Fibroblast of the aortic adventitia (primary cell): ENCODE data around the gene SOCS1. TPM values are rescaled to one million over a fixed set of nuclear protein-coding genes. Genes with fewer than 3 reads are reported as not detected.

Experiments used
- DNase-seq: peaks from one replicate; pipeline ENCODE4 v3.0.0-alpha.2; 2010; ENCODE audit warnings: low read depth
- H3K4me3 ChIP-seq: 2 replicates; pipeline ENCODE4 v1.5.1; 2011; ENCODE audit warnings: low read depth, mild to moderate bottlenecking, control low read depth, low read length, moderate library complexity
- CTCF ChIP-seq: IDR thresholded peaks from 2 replicates; pipeline ENCODE4 v1.5.1; 2011; ENCODE audit warnings: mild to moderate bottlenecking, low read length, control low read depth, inconsistent platforms; ENCODE audit not compliant: insufficient read depth
- total RNA-seq: library from RNA; depleted of rRNA; stranded (reverse); fragments of >200 nt; gene quantifications from 2 replicates; pipeline ENCODE4 v1.2.3, GENCODE V29; 2012; ENCODE audit warnings: low replicate concordance

The SOCS1 gene
- total RNA-seq, 1 donor: 5.6 TPM

GRCh38 chr16:11249233-11250061 lies 6.6 kb downstream of the SOCS1 start:
- no peak for TF ChIP-seq CTCF
- no peak overlapping the region for H3K4me3 ChIP-seq
- DNase-seq: no peak

DNA sequence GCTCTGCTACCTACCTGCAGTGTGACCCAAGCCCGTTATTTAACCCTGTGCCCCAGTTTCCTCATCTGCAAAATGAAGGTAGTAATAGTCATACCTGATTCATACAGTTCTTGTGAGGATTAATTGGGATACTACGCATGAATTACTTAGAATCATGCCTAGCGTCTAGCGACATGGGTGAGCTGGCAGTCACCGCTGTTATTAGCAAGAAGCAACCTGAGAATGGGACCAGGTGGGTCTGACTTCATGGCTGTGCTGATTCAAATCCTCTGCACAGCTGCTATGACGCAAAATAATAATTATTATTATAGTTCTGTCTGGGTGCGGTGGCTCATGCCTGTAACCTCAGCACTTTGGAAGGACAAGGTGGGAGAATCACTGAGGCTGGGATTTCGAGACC lies 7.9 kb downstream of the SOCS1 start:
- no peak for DNase-seq
- H3K4me3 ChIP-seq: no peak overlapping the region
- no peak for TF ChIP-seq CTCF

DNA sequence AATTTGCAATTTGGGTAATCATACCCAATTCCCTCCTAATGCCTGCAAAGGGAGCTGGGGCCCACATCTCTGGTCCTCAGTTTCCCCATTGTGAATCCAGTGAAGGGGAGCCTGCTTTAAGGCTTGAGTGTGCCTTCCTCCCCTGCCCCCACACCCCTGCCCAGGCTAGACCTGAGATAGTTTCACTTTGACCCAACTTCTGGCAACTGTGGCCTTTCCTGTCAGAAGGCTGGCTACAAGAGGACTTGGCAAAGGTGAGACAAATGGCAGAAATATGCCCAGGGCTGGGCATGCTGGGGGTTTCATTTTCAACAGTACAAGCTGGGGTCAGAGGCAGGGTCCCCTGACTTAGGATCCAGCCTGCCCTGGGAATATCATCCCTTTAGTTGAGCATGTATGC lies 10.0 kb downstream of the SOCS1 start:
- H3K4me3 ChIP-seq: no peak overlapping the region
- DNase-seq: no peak
- TF ChIP-seq CTCF: no peak

DNA sequence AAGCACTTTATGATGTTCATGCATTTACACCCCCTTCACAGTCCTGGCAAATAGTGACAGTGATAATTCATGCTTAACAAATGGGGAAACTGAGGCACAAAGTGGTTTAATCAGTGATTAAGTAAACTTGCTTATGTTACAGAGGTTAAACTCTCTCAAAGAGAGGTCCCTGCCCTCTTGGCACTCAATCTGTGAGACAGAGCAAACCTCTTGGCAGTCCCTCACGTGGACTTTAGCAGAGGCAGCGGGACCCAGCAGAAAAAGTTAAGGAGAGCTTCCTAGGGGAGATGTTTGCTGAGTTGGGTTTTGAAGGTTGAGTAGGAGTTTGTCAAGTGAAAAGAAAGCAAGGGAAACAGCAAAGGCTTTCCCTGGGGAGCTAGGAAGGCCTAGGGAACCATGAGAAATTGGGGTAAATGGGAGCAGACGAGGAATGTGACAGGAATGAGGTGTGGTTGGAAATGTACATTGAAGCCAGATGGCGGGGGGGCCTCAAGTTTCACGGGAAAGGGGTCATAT lies 10.7 kb downstream of the SOCS1 start:
- H3K4me3 ChIP-seq: no peak overlapping the region
- DNase-seq: no peak
- no peak for TF ChIP-seq CTCF

DNA sequence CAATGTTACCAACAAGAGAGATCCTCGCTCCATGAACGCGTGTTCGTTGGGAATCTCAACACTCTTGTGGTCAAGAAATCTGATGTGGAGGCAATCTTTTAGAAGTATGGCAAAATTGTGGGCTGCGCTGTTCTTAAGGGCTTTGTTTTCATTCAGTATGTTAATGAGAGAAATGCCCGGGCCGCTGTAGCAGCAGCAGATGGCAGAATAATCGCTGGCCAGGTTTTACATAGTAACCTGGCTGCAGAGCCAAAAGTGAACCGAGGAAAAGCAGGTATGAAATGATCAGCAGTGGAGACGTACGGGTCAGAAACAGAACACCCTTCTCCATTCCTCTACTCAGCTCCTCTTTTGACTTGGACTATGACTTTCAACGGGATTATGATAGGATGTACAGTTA lies 13.3 kb downstream of the SOCS1 start:
- DNase-seq: no peak
- no peak for TF ChIP-seq CTCF
- H3K4me3 ChIP-seq: no peak overlapping the region

- DNase-seq: no peak
These were observed 14.4 kb downstream of the SOCS1 start for GRCh38 chr16:11241480-11242204.

More at GRCh38 chr16:11241480-11242204, 14.4 kb downstream of the SOCS1 start:
- H3K4me3 ChIP-seq: no peak overlapping the region
- TF ChIP-seq CTCF: no peak
